Lung (tissue), 12 donors: ENCODE results near the gene COPS9. TPM values are rescaled to one million over a fixed set of nuclear protein-coding genes. Genes with fewer than 3 reads are reported as not detected.

Source experiments
- ATAC-seq: fragments of 200-7000 bp; cut with Tn5 transposase; one replicate; pipeline ENCODE4 v1.9.1; 2020; ENCODE audit warnings: moderate number of reproducible peaks; ENCODE audit not compliant: insufficient read depth, low FRiP score
- DNase-seq, 3 donors: peaks; one replicate each; pipeline ENCODE4 v3.0.0-alpha.2; 2013 to 2017
- H3K27ac ChIP-seq, 2 donors: one replicate each; pipeline ENCODE4 v1.5.1; 2013; ENCODE audit warnings: mild to moderate bottlenecking in 2 of 2, moderate library complexity in 2 of 2, control low read depth in 1 of 2, inconsistent platforms in 1 of 2, low read depth in 1 of 2, low read length in 1 of 2
- H3K27me3 ChIP-seq, 3 donors: one replicate each; pipeline ENCODE4 v1.5.1; 2013; ENCODE audit warnings: low read length in 2 of 3; ENCODE audit not compliant: control insufficient read depth in 3 of 3, insufficient read depth in 3 of 3
- H3K36me3 ChIP-seq, 4 donors: one replicate each; pipeline ENCODE4 v1.5.1; 2013; ENCODE audit warnings: low read length in 4 of 4, mild to moderate bottlenecking in 1 of 4, moderate library complexity in 1 of 4; ENCODE audit not compliant: control insufficient read depth in 4 of 4, insufficient read depth in 4 of 4
- H3K4me1 ChIP-seq, 5 donors: one replicate each; pipeline ENCODE4 v1.5.1; 2013; ENCODE audit warnings: low read length in 5 of 5, mild to moderate bottlenecking in 2 of 5, moderate library complexity in 1 of 5; ENCODE audit not compliant: control insufficient read depth in 5 of 5, insufficient read depth in 5 of 5
- H3K4me3 ChIP-seq: one replicate; pipeline ENCODE4 v1.5.1; 2013; ENCODE audit warnings: mild to moderate bottlenecking, control low read depth, moderate library complexity
- H3K9ac ChIP-seq, 2 donors: one replicate each; pipeline ENCODE4 v1.5.1; 2013; ENCODE audit warnings: low read length in 2 of 2, control low read depth in 1 of 2; ENCODE audit not compliant: insufficient read depth in 1 of 2
- H3K9me3 ChIP-seq, 4 donors: one replicate each; pipeline ENCODE4 v1.5.1; 2013; ENCODE audit warnings: low read length in 3 of 4, mild to moderate bottlenecking in 1 of 4, moderate library complexity in 1 of 4; ENCODE audit not compliant: control insufficient read depth in 4 of 4, insufficient read depth in 3 of 4
- CTCF ChIP-seq: IDR thresholded peaks from 2 replicates; pipeline ENCODE4 v1.5.1; 2012; ENCODE audit warnings: mild to moderate bottlenecking; ENCODE audit errors: control extremely low read depth, extremely low read depth
- WGBS, 2 donors: extraction: QIAGEN DNeasy Blood & Tissue Kit; methylation state at CpG; one replicate each; pipeline ENCODE4 v1.1.7; 2013; 5-methylcytosine and 5-hydroxymethylcytosine counted together
- polyA plus RNA-seq, 2 donors: library from polyadenylated mRNA; stranded (reverse); fragments of 200-250 nt; gene quantifications; one replicate each; pipeline ENCODE4 v1.2.1, GENCODE V29; 2013
- total RNA-seq, 2 donors: library from RNA; depleted of rRNA in 1 of 2; stranded (reverse); fragments of >200 nt in 1 of 2; gene quantifications; one replicate each; pipeline ENCODE4 v1.2.1, GENCODE V29; 2014 to 2021
- donor health status: control.
- donor health status: control.
- donor health status: Bipolar disorder and iron deficiency.
- donor health status: healthy.
- donor health status: DM: yes; HTN: yes; CAD: no.

The COPS9 gene
- total and polyA plus RNA-seq, 4 donors, result 52.5 to 386 (median 148) TPM

- peaks cover 0 to 8% (median 0%) of the 10 kb centered on the region in 4 donors for H3K9me3 ChIP-seq
- H3K27me3 ChIP-seq, result peaks cover 0 to 15% (median 6%) of the 10 kb centered on the region in 3 donors
- ATAC-seq (no peak), DNase-seq (no peak)
- H3K36me3 ChIP-seq, result no peaks in the 10 kb centered on the region
- no peak for TF ChIP-seq CTCF
- H3K9ac ChIP-seq, result no peak overlapping the region
- no peaks in the 10 kb centered on the region for H3K4me1 ChIP-seq
- H3K27ac ChIP-seq, result no peak overlapping the region
- 21 to 24% methylated on average over 5 of the region's 5 CpGs for WGBS, 2 donors
- no peak overlapping the region for H3K4me3 ChIP-seq
These were observed 23.0 kb downstream of the COPS9 start for GRCh38 chr2:240112914-240113690.

GRCh38 chr2:240111253-240111652 is 24.9 kb downstream of the COPS9 start:
- Histone ChIP-seq H3K27ac (no peak overlapping the region), H3K4me3 (no peak overlapping the region), H3K9me3 (peaks cover 0 to 5% (median 0%) of the 10 kb centered on the region in 4 donors), H3K4me1 (no peaks in the 10 kb centered on the region), H3K9ac (no peak overlapping the region), H3K27me3 (peaks cover 0 to 15% (median 6%) of the 10 kb centered on the region in 3 donors), H3K36me3 (no peaks in the 10 kb centered on the region)
- no peak for TF ChIP-seq CTCF
- ATAC-seq (no peak), DNase-seq (peak in 2 of 3 donors; percentile 6 to 26)
- 62 to 73% methylated on average over 10 of the region's 10 CpGs for WGBS, 2 donors

GRCh38 chr2:240109386-240109785 is 26.7 kb downstream of the COPS9 start:
- TF ChIP-seq CTCF, result no peak
- H3K27ac ChIP-seq, result no peak overlapping the region
- H3K9ac ChIP-seq, result no peak overlapping the region
- ATAC-seq, result no peak
- peaks cover 0 to 18% (median 3%) of the 10 kb centered on the region in 3 donors for H3K27me3 ChIP-seq
- no peak overlapping the region for H3K4me3 ChIP-seq
- no peaks in the 10 kb centered on the region for H3K9me3 ChIP-seq
- H3K4me1 ChIP-seq, result no peaks in the 10 kb centered on the region
- DNase-seq, result no peak
- 75 to 91% methylated on average over 11 of the region's 11 CpGs for WGBS, 2 donors
- no peaks in the 10 kb centered on the region for H3K36me3 ChIP-seq
